K562 (cell line): Measurements from ENCODE around the gene RHBDD1. TPM values are rescaled to one million over a fixed set of nuclear protein-coding genes. Genes with fewer than 3 reads are reported as not detected.

Source experiments
- ADNP ChIP-seq: fragments of 200-800 bp; sonication (Bioruptor generic); IDR thresholded peaks from 2 replicates; pipeline ENCODE4 v1.6.1; 2016; ENCODE audit warnings: missing genetic modification characterization, missing compliant biosample characterization
- ARNT ChIP-seq, 2 experiments: fragments of 450-650 bp; IDR thresholded peaks; 2 replicates each; pipeline ENCODE4 v1.6.1; 2016; ENCODE audit warnings: mild to moderate bottlenecking in 1 of 2
- DMBX1 ChIP-seq: fragments of 250-450 bp; sonication (Bioruptor Pico); IDR thresholded peaks from 2 replicates; pipeline ENCODE4 v1.8.0; 2022; ENCODE audit warnings: inconsistent platforms, mild to moderate bottlenecking, moderate library complexity, borderline replicate concordance
- ELF1 ChIP-seq: fragments of 200-800 bp; sonication (Bioruptor generic); IDR thresholded peaks from 2 replicates; pipeline ENCODE4 v1.6.1; 2016; ENCODE audit warnings: missing genetic modification characterization, missing compliant biosample characterization
- ETV5 ChIP-seq: sonication (generic); formaldehyde crosslinking; IDR thresholded peaks from 2 replicates; pipeline ENCODE4 v1.4.0; 2020; ENCODE audit warnings: low read depth, mild to moderate bottlenecking, missing genetic modification reagents
- EWSR1 ChIP-seq: fragments of 450-650 bp; IDR thresholded peaks from 2 replicates; pipeline ENCODE4 v1.6.1; 2018; ENCODE audit warnings: borderline replicate concordance, mild to moderate bottlenecking, low read depth, moderate library complexity; ENCODE audit not compliant: partially characterized antibody
- FOXJ2 ChIP-seq: fragments of 200-800 bp; sonication (Bioruptor generic); IDR thresholded peaks from 2 replicates; pipeline ENCODE4 v1.6.1; 2016; ENCODE audit warnings: missing genetic modification characterization, missing compliant biosample characterization
- GTF2F1 ChIP-seq: IDR thresholded peaks from 2 replicates; pipeline ENCODE4 v1.6.1; 2011; ENCODE audit warnings: low read depth, low read length, improper control_type of control experiment
- HMGN3 ChIP-seq: IDR thresholded peaks from 2 replicates; pipeline ENCODE4 v1.6.1; 2011; ENCODE audit warnings: borderline replicate concordance, low read depth, mild to moderate bottlenecking, mixed read lengths, low read length; ENCODE audit not compliant: insufficient read length; ENCODE audit errors: extremely low read depth
- HNRNPL ChIP-seq: fragments of 200-400 bp; formaldehyde crosslinking; IDR thresholded peaks from 2 replicates; pipeline ENCODE4 v1.6.1; 2017; ENCODE audit warnings: low read depth, mild to moderate bottlenecking, low read length
- HNRNPLL ChIP-seq: fragments of 200-400 bp; formaldehyde crosslinking; IDR thresholded peaks from 2 replicates; pipeline ENCODE4 v1.6.1; 2017; ENCODE audit warnings: low read length, low read depth, mild to moderate bottlenecking; ENCODE audit not compliant: poor library complexity, severe bottlenecking
- HOXB6 ChIP-seq: fragments of 250-450 bp; sonication (Bioruptor Pico); IDR thresholded peaks from 2 replicates; pipeline ENCODE4 v1.5.1; 2022; ENCODE audit warnings: mild to moderate bottlenecking, borderline replicate concordance
- LCOR ChIP-seq: sonication (generic); formaldehyde crosslinking; IDR thresholded peaks from 2 replicates; pipeline ENCODE4 v1.8.0; 2022; ENCODE audit warnings: mild to moderate bottlenecking, missing genetic modification reagents
- LEF1 ChIP-seq: fragments of 450-650 bp; IDR thresholded peaks from 2 replicates; pipeline ENCODE4 v1.6.1; 2016; ENCODE audit warnings: mild to moderate bottlenecking
- NCOA4 ChIP-seq: fragments of 450-650 bp; IDR thresholded peaks from 2 replicates; pipeline ENCODE4 v1.6.1; 2018; ENCODE audit warnings: mild to moderate bottlenecking; ENCODE audit not compliant: partially characterized antibody
- PBX2 ChIP-seq, 2 experiments: IDR thresholded peaks in 1 of 2; conservative IDR thresholded peaks in 1 of 2; 2 replicates each; pipeline ENCODE4 v1.6.1; 2016; ENCODE audit warnings: low read depth in 2 of 2, mild to moderate bottlenecking in 1 of 2, missing compliant biosample characterization in 1 of 2, missing genetic modification characterization in 1 of 2, moderate library complexity in 1 of 2
- PCBP2 ChIP-seq: fragments of 200-400 bp; formaldehyde crosslinking; IDR thresholded peaks from 2 replicates; pipeline ENCODE4 v1.6.1; 2018; ENCODE audit warnings: low read length, low read depth, mild to moderate bottlenecking, moderate library complexity; ENCODE audit not compliant: poor library complexity, severe bottlenecking
- RAD51 ChIP-seq: fragments of 450-650 bp; IDR thresholded peaks from 2 replicates; pipeline ENCODE4 v1.7.1; 2016; ENCODE audit warnings: low read depth, mild to moderate bottlenecking, borderline replicate concordance
- RB1 ChIP-seq: fragments of 450-650 bp; IDR thresholded peaks from 2 replicates; pipeline ENCODE4 v1.6.1; 2017; ENCODE audit warnings: low read depth, mild to moderate bottlenecking
- SLC30A9 ChIP-seq: fragments of 250-450 bp; sonication (Bioruptor Pico); IDR thresholded peaks from 2 replicates; pipeline ENCODE4 v1.8.0; 2022; ENCODE audit warnings: mild to moderate bottlenecking, moderate library complexity
- TCFL5 ChIP-seq: fragments of 250-450 bp; sonication (Bioruptor Pico); conservative IDR thresholded peaks from 2 replicates; pipeline ENCODE4 v1.6.1; 2021; ENCODE audit warnings: mild to moderate bottlenecking, moderate library complexity, matching md5 sums
- XRCC4 ChIP-seq: IDR thresholded peaks from one replicate; pipeline ENCODE4 v1.6.1; 2011; ENCODE audit not compliant: insufficient read depth, insufficient read length; ENCODE audit errors: extremely low read depth
- ZFP1 ChIP-seq: fragments of 450-650 bp; formaldehyde crosslinking; IDR thresholded peaks from 2 replicates; pipeline ENCODE4 v1.4.0; 2020; ENCODE audit warnings: mild to moderate bottlenecking, mixed read lengths
- ZKSCAN8 ChIP-seq: fragments of 200-800 bp; sonication (Bioruptor generic); IDR thresholded peaks from 2 replicates; pipeline ENCODE4 v1.6.1; 2016; ENCODE audit warnings: missing genetic modification characterization, missing compliant biosample characterization
- ZNF507 ChIP-seq: conservative IDR thresholded peaks from 2 replicates; pipeline ENCODE4 v1.6.1; 2017; ENCODE audit warnings: missing genetic modification characterization, missing compliant biosample characterization
- ZNF76 ChIP-seq: fragments of 250-450 bp; sonication (Bioruptor Pico); IDR thresholded peaks from 2 replicates; pipeline ENCODE4 v1.4.0; 2020; ENCODE audit warnings: mild to moderate bottlenecking, moderate library complexity, borderline replicate concordance
- ZNF830 ChIP-seq: fragments of 250-450 bp; sonication (Bioruptor Pico); IDR thresholded peaks from 2 replicates; pipeline ENCODE4 v1.5.0; 2021; ENCODE audit warnings: mild to moderate bottlenecking
- polyA plus RNA-seq, 8 experiments: library from polyadenylated mRNA; depleted of rRNA in 4 of 8; stranded (reverse) in 5 of 8; unstranded in 3 of 8; fragments of >200 nt; fragmentation: Nextera tagmentation in 2 of 8; fragmentation: Illumina TruSeq in 1 of 8; extraction: Ambion mirVana in 2 of 8; extraction: Trizol in 1 of 8; gene quantifications; 2 replicates each; pipeline versions ENCODE4 v1.2.1 to v1.2.3, GENCODE V29; 2011 to 2014; ENCODE audit warnings: inconsistent platforms in 1 of 8, missing spikeins in 1 of 8
- total RNA-seq, 7 experiments: library from RNA; depleted of rRNA in 6 of 7; stranded (reverse); fragments of >200 nt in 6 of 7; fragmentation: Illumina TruSeq in 2 of 7; extraction: Trizol in 2 of 7; gene quantifications; 2 replicates each; pipeline versions ENCODE4 v1.2.1 to v1.2.3, GENCODE V29; 2011 to 2021; ENCODE audit warnings: low replicate concordance in 1 of 7
- TF ChIP-seq, protein P1 (sequence below): fragments of 450-650 bp; formaldehyde crosslinking; IDR thresholded peaks from 2 replicates; pipeline ENCODE4 v1.4.0; 2022; ENCODE audit warnings: missing genetic modification characterization

The RHBDD1 gene
- total and polyA plus RNA-seq, 9 of the 15 experiments (the other 6 are each of a cell fraction or from before 2014, with no cell fraction given) = 4.8 to 34.8 (median 15.6) TPM

GRCh38 chr2:226835420-226835795 is 446 bp upstream of the RHBDD1 start (continued):
- TF ChIP-seq NCOA4 (no peak), ZFP1 (CRISPR knock-in tag) (no peak), RAD51 (no peak), DMBX1 (CRISPR knock-in tag) (no peak), ARNT (IDR thresholded peaks at IDR 0.05) (peak; percentile 39 to 78; a peak in 2 of 4 replicates), PCBP2 (no peak), ZNF76 (CRISPR knock-in tag) (no peak), XRCC4 (no peak), HNRNPL (no peak), HOXB6 (CRISPR knock-in tag) (no peak), ZNF507 (tag) (no peak), FOXJ2 (tag) (no peak), EWSR1 (no peak), ELF1 (no peak), LCOR (no peak), ZNF830 (CRISPR knock-in tag) (0 out of 2 replicates have a peak, but pooled peaks have one; percentile 48), ADNP (tag) (no peak), HMGN3 (peak; percentile 94), ZKSCAN8 (CRISPR knock-in tag) (0 out of 2 replicates have a peak, but pooled peaks have one; percentile 60), RB1 (no peak), GTF2F1 (0 out of 2 replicates have a peak, but pooled peaks have one; percentile 6), PBX2 (CRISPR knock-in tag; IDR thresholded peaks at IDR 0.05; ENCODE audit: low read depth) (no peak), PBX2 (tag; conservative IDR thresholded peaks at IDR 0.05; ENCODE audit: low read depth) (no peak), SLC30A9 (CRISPR knock-in tag) (no peak), HNRNPLL (no peak), TCFL5 (CRISPR knock-in tag) (no peak), LEF1 (peak; percentile 56; the same call in 1 of the 2 replicates), ETV5 (0 out of 2 replicates have a peak, but pooled peaks have one; percentile 23)
- TF ChIP-seq, protein P1, sequence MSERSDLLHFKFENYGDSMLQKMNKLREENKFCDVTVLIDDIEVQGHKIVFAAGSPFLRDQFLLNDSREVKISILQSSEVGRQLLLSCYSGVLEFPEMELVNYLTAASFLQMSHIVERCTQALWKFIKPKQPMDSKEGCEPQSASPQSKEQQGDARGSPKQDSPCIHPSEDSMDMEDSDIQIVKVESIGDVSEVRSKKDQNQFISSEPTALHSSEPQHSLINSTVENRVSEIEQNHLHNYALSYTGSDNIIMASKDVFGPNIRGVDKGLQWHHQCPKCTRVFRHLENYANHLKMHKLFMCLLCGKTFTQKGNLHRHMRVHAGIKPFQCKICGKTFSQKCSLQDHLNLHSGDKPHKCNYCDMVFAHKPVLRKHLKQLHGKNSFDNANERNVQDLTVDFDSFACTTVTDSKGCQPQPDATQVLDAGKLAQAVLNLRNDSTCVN (CRISPR knock-in tag) = no peak
